Stimulated activated CD8-positive, alpha-beta memory T cell treated with anti-CD3 and anti-CD28 coated beads, Interleukin-4, amount 100 ng/mL, for 1 hour (primary cell): ENCODE data around the gene KLHL6.
A peak's percentile ranks its signal among the peaks of the same experiment; 100 is the strongest.
"Not testable (repeated sequence)": the region's sequence is repeated elsewhere in the genome, so short reads cannot be mapped to it uniquely, and the experiment has no call there.

Experiments used
- DNase-seq, 2 donors: peaks; one replicate each; pipeline ENCODE4 v3.0.0-alpha.2; 2020; ENCODE audit warnings: low read depth in 2 of 2, low spot score in 1 of 2

KLHL6 gene

GRCh38 chr3:183555541-183556081, at the start of gene KLHL6:
Gene KLHL6 (minus strand): TSS chr3:183555706. CDS start chr3:183555653, 53 bp downstream.
- peak; percentile 36 to 53 for DNase-seq

- no peak for DNase-seq
These were observed 42.5 kb upstream of the KLHL6 start for GRCh38 chr3:183597959-183598358.

- DNase-seq: no peak
These were observed 39.1 kb upstream of the KLHL6 start for GRCh38 chr3:183594636-183595035.

GRCh38 chr3:183592821-183593220, 37.3 kb upstream of the KLHL6 start:
- DNase-seq: no peak

- DNase-seq: no peak
These were observed 36.5 kb upstream of the KLHL6 start for GRCh38 chr3:183591881-183592521.

GRCh38 chr3:183590442-183590841, 34.9 kb upstream of the KLHL6 start:
- DNase-seq: no peak

- no peak for DNase-seq
These were observed 31.8 kb upstream of the KLHL6 start for GRCh38 chr3:183587336-183587735.

- no peak for DNase-seq
These were observed 31.0 kb upstream of the KLHL6 start for GRCh38 chr3:183586477-183586876.

- no peak for DNase-seq
These were observed 29.4 kb upstream of the KLHL6 start for GRCh38 chr3:183584914-183585280.

- no peak for DNase-seq
These were observed 28.9 kb upstream of the KLHL6 start for GRCh38 chr3:183584246-183584913.

- no peak for DNase-seq
These were observed 28.1 kb upstream of the KLHL6 start for GRCh38 chr3:183583331-183584245.

- DNase-seq: no peak
These were observed 26.7 kb upstream of the KLHL6 start for GRCh38 chr3:183582161-183582560.

- no peak for DNase-seq
These were observed 26.1 kb upstream of the KLHL6 start for GRCh38 chr3:183581496-183582155.

- DNase-seq: no peak
These were observed 24.7 kb upstream of the KLHL6 start for GRCh38 chr3:183579967-183580900.

GRCh38 chr3:183578179-183578578, 22.7 kb upstream of the KLHL6 start:
- no peak for DNase-seq

- DNase-seq: no peak
These were observed 21.8 kb upstream of the KLHL6 start for GRCh38 chr3:183577346-183577745.

- DNase-seq: no peak
These were observed 21.1 kb upstream of the KLHL6 start for GRCh38 chr3:183576487-183577107.

GRCh38 chr3:183572935-183573334, 17.4 kb upstream of the KLHL6 start:
- no peak for DNase-seq

GRCh38 chr3:183570191-183570590, 14.7 kb upstream of the KLHL6 start:
- not testable (repeated sequence) for DNase-seq

GRCh38 chr3:183566880-183567279, 11.4 kb upstream of the KLHL6 start:
- DNase-seq: no peak
